ENCODE data around the gene ARHGAP24. TPM values are rescaled to one million over a fixed set of nuclear protein-coding genes. Genes with fewer than 3 reads are reported as not detected.
A peak's percentile ranks its signal among the peaks of the same experiment; 100 is the strongest.

ARHGAP24 gene
- total and polyA plus RNA-seq, 2 donors (not counting 1 experiment from before 2014, with no cell fraction given): 15.9 to 40.5 TPM

DNA sequence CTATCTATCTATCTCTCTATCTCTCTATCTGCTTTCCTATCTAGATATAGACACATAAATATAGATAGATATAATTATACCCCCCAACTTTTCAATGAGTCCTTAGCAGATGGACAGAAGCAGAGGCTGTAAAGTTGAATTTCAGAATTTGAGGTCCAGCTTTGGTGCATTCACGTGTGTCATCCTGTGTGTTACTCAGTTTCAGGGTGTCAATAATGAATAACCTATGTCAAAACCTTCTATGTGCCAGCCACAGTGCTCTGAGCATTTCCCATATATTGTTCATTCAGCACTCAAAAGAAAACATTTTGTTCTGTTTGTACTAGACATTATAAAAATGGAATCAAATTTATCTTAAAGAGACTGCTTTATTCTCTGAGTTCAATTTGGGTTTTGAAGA, 310.0 kb downstream of the ARHGAP24 start:
- Histone ChIP-seq H2AFZ (ENCODE audit: low read length) (no peak overlapping the region), H3K4me2 (ENCODE audit: extremely low read depth, insufficient read depth, low read length) (no peak overlapping the region), H3K79me2 (ENCODE audit: control insufficient read depth, insufficient read depth, low read length) (peaks cover 41% of the 10 kb centered on the region), H3K4me3 (replicated peaks in 1 of 4; ENCODE audit: control extremely low read depth in 1 of 4, insufficient read depth in 1 of 4, low read depth in 3 of 4, low read length in 4 of 4) (no peak overlapping the region), H3K4me1 (ENCODE audit: control insufficient read depth, extremely low read depth, insufficient read depth, low read length) (peaks cover 16% of the 10 kb centered on the region), H3K9ac (ENCODE audit: insufficient read depth, low read length) (no peak overlapping the region), H4K20me1 (ENCODE audit: control insufficient read depth, extremely low read depth, insufficient read depth, low read length) (no peaks in the 10 kb centered on the region), H3K9me3 (ENCODE audit: control insufficient read depth, insufficient read depth, low read depth, low read length) (no peaks in the 10 kb centered on the region), H3K27ac (ENCODE audit: insufficient read depth, low read length) (no peak overlapping the region), H3K27me3 (ENCODE audit: control insufficient read depth, insufficient read depth, low read length) (no peaks in the 10 kb centered on the region), H3K36me3 (ENCODE audit: control insufficient read depth, insufficient read depth, low read length) (no peaks in the 10 kb centered on the region)
- no peak for TF ChIP-seq EZH2 (IDR thresholded peaks at IDR 0.05; ENCODE audit: low read length, missing control alignments)
- TF ChIP-seq, protein P1, sequence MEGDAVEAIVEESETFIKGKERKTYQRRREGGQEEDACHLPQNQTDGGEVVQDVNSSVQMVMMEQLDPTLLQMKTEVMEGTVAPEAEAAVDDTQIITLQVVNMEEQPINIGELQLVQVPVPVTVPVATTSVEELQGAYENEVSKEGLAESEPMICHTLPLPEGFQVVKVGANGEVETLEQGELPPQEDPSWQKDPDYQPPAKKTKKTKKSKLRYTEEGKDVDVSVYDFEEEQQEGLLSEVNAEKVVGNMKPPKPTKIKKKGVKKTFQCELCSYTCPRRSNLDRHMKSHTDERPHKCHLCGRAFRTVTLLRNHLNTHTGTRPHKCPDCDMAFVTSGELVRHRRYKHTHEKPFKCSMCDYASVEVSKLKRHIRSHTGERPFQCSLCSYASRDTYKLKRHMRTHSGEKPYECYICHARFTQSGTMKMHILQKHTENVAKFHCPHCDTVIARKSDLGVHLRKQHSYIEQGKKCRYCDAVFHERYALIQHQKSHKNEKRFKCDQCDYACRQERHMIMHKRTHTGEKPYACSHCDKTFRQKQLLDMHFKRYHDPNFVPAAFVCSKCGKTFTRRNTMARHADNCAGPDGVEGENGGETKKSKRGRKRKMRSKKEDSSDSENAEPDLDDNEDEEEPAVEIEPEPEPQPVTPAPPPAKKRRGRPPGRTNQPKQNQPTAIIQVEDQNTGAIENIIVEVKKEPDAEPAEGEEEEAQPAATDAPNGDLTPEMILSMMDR (conservative IDR thresholded peaks at IDR 0.05 in 1 of 2, IDR thresholded peaks at IDR 0.05 in 1 of 2; ENCODE audit: low read depth in 1 of 2, low read length in 2 of 2): no peak
- no peak for DNase-seq (ENCODE audit: low read depth in 2 of 2)

DNA sequence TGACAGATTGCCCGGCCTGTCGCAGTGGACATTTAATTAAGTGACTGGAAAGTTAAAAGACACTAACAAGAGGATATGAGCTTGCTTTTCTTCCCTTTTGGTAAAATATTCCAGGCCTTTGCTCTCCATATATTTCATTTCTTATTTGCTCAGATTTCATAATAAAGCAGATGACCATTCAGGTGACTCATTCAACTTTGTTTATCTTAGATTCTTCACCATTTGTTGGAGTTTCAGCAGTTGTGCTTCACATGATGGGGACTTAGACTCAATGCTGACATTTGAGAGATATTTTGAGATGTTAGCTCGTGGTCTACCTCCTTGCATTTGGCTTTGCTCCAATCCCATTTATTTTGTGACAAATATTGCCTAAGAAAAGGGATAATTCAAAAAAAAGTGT, 312.2 kb downstream of the ARHGAP24 start:
- Histone ChIP-seq H3K27me3 (ENCODE audit: control insufficient read depth, insufficient read depth, low read length) (no peaks in the 10 kb centered on the region), H3K9me3 (ENCODE audit: control insufficient read depth, insufficient read depth, low read depth, low read length) (no peaks in the 10 kb centered on the region), H2AFZ (ENCODE audit: low read length) (no peak overlapping the region), H3K4me2 (ENCODE audit: extremely low read depth, insufficient read depth, low read length) (peak overlapping the region; percentile 15), H3K79me2 (ENCODE audit: control insufficient read depth, insufficient read depth, low read length) (peaks cover 29% of the 10 kb centered on the region), H4K20me1 (ENCODE audit: control insufficient read depth, extremely low read depth, insufficient read depth, low read length) (no peaks in the 10 kb centered on the region), H3K4me1 (ENCODE audit: control insufficient read depth, extremely low read depth, insufficient read depth, low read length) (peaks cover 16% of the 10 kb centered on the region), H3K4me3 (replicated peaks in 1 of 4; ENCODE audit: control extremely low read depth in 1 of 4, insufficient read depth in 1 of 4, low read depth in 3 of 4, low read length in 4 of 4) (no peak overlapping the region), H3K36me3 (ENCODE audit: control insufficient read depth, insufficient read depth, low read length) (no peaks in the 10 kb centered on the region), H3K27ac (ENCODE audit: insufficient read depth, low read length) (peak overlapping the region; percentile 55), H3K9ac (ENCODE audit: insufficient read depth, low read length) (no peak overlapping the region)
- TF ChIP-seq, protein P1 (conservative IDR thresholded peaks at IDR 0.05 in 1 of 2, IDR thresholded peaks at IDR 0.05 in 1 of 2; ENCODE audit: low read depth in 1 of 2, low read length in 2 of 2): no peak
- no peak for TF ChIP-seq EZH2 (IDR thresholded peaks at IDR 0.05; ENCODE audit: low read length, missing control alignments)
- DNase-seq (ENCODE audit: low read depth in 2 of 2): peak; percentile 82 to 94

DNA sequence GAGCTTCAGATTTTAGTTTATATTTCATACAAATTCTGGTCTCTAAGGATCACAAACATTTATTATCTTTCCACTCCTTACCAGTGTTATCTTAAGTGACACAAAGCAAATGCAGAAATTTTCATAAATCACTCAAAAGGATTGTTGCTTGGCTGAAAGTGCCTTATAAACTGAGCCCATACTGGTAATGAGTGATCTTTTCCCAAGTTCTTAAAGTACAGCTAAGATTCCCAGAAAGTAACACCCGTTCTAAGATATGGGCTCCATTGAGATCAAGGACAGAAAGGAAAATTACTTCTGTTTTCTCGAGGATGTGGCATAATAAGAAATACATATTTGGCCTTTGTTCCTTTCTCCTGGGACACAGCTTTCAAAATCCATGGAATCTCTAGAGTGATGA, 313.7 kb downstream of the ARHGAP24 start:
- Histone ChIP-seq H3K4me1 (ENCODE audit: control insufficient read depth, extremely low read depth, insufficient read depth, low read length) (peaks cover 19% of the 10 kb centered on the region), H3K79me2 (ENCODE audit: control insufficient read depth, insufficient read depth, low read length) (peaks cover 24% of the 10 kb centered on the region)

More for the DNA sequence above, 313.7 kb downstream of the ARHGAP24 start:
- Histone ChIP-seq H4K20me1 (ENCODE audit: control insufficient read depth, extremely low read depth, insufficient read depth, low read length) (no peaks in the 10 kb centered on the region), H3K9me3 (ENCODE audit: control insufficient read depth, insufficient read depth, low read depth, low read length) (no peaks in the 10 kb centered on the region), H2AFZ (ENCODE audit: low read length) (no peak overlapping the region), H3K36me3 (ENCODE audit: control insufficient read depth, insufficient read depth, low read length) (no peaks in the 10 kb centered on the region), H3K4me3 (replicated peaks in 1 of 4; ENCODE audit: control extremely low read depth in 1 of 4, insufficient read depth in 1 of 4, low read depth in 3 of 4, low read length in 4 of 4) (no peak overlapping the region), H3K27me3 (ENCODE audit: control insufficient read depth, insufficient read depth, low read length) (no peaks in the 10 kb centered on the region), H3K27ac (ENCODE audit: insufficient read depth, low read length) (no peak overlapping the region), H3K4me2 (ENCODE audit: extremely low read depth, insufficient read depth, low read length) (no peak overlapping the region), H3K9ac (ENCODE audit: insufficient read depth, low read length) (no peak overlapping the region)
- no peak for DNase-seq (ENCODE audit: low read depth in 2 of 2)
- TF ChIP-seq, protein P1 (conservative IDR thresholded peaks at IDR 0.05 in 1 of 2, IDR thresholded peaks at IDR 0.05 in 1 of 2; ENCODE audit: low read depth in 1 of 2, low read length in 2 of 2): no peak
- TF ChIP-seq EZH2 (IDR thresholded peaks at IDR 0.05; ENCODE audit: low read length, missing control alignments): no peak
